ENCODE data around the gene GPC5. TPM values are rescaled to one million over a fixed set of nuclear protein-coding genes. Genes with fewer than 3 reads are reported as not detected.
"Not testable (repeated sequence)": the region's sequence is repeated elsewhere in the genome, so short reads cannot be mapped to it uniquely, and the experiment has no call there.

The GPC5 gene
- polyA plus RNA-seq, 3 donors from 2014 or later, result 0.58 TPM; not detected in 2

DNA sequence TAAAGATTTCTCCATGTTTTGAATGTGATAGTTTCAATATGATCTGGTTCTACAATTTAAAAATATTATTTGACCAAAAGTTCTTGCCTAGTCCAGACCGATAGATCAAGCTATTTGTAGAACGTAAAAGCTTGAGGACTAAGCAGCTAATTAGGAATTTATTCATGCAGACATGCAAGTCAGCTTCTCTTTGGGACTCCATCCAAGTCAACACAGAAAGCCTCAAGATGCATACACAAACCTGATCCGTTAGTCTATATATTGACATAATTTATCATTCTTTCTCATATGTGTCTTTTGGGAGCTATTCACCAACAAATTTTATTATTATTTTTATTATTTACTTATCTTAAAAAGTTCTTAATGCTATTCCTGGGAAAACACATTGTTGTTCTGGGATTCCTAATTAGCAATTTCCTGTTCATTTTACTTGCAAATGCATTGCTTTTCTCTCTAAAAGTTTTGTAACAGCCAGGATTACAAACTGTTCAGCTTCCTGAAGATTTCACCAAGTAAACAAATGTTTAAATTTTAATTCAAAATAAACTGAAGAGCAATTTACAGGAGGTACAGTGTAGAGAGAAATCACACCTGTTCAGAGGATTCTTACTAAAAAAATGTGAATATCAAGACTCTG lies 375.3 kb downstream of the GPC5 start:
- no peak overlapping the region for H3K27ac Mint-ChIP-seq
- no peak overlapping the region for H3K4me3 Mint-ChIP-seq
- no peak for DNase-seq
- H3K36me3 Mint-ChIP-seq, result no peaks in the 10 kb centered on the region
- peaks cover 4 to 29% (median 14%) of the 10 kb centered on the region in 6 donors for H3K9me3 Mint-ChIP-seq
- H3K4me1 Mint-ChIP-seq, result no peaks in the 10 kb centered on the region
- peaks cover 0 to 4% (median 0%) of the 10 kb centered on the region in 3 donors for H3K27me3 Mint-ChIP-seq (ENCODE audit: low read depth in 3 of 3)

DNA sequence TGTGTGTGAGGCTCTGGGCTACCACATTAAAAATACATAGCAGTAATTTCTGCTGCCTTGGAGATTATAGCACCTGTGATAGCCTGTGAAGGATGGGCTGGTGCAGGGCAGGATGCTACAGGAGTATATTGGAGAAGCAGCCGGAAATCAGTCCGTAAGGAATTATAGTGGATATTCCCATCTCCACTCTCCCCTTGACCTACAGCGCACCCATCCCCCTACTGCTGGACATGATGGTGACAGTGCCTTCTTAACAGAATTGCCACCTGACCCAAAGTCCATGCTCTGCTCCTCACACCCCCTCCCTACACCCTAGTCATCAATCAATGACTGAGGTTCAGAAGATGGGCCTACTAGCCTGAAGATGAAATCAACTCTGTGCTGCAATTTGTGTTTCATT lies 376.0 kb downstream of the GPC5 start:
- no peak overlapping the region for H3K4me3 Mint-ChIP-seq
- no peaks in the 10 kb centered on the region for H3K4me1 Mint-ChIP-seq
- no peak for DNase-seq

DNA sequence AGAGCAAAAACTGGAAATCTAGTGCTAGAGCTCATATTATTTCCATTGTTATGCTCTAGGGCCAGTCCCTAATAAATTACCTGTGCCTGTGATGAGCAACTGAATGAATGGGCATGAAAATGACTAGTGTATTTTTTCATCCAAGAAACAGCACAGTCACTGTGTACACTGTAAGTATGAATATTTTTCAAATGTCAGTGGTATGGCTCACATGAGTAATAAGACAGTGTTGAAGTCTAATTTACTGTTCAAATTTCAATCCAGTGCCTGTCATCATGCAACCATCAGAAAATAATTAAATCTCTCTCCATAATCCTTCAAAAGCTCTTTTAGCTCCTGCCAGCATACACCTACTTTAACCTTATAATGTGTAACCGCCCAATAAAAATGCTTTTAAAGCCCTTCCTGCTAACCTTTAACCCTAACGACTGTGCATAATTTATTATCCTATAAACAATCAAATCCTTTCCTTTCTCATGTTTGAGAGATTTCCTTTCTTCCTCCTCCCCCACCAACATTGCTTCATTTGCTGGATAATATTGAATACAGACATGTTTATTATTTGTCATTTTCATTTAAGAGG lies 378.3 kb downstream of the GPC5 start:
- Mint-ChIP-seq H3K4me1 (no peaks in the 10 kb centered on the region), H3K4me3 (no peak overlapping the region), H3K27ac (no peak overlapping the region), H3K27me3 (ENCODE audit: low read depth in 3 of 3) (peaks cover 0 to 4% (median 0%) of the 10 kb centered on the region in 3 donors), H3K9me3 (peaks cover 1 to 22% (median 8%) of the 10 kb centered on the region in 6 donors), H3K36me3 (no peaks in the 10 kb centered on the region)
- no peak for DNase-seq

More for the DNA sequence above, 376.0 kb downstream of the GPC5 start:
- Mint-ChIP-seq H3K27ac (no peak overlapping the region), H3K36me3 (no peaks in the 10 kb centered on the region), H3K27me3 (ENCODE audit: low read depth in 3 of 3) (peaks cover 0 to 4% (median 0%) of the 10 kb centered on the region in 3 donors), H3K9me3 (peaks cover 2 to 28% (median 14%) of the 10 kb centered on the region in 6 donors)

DNA sequence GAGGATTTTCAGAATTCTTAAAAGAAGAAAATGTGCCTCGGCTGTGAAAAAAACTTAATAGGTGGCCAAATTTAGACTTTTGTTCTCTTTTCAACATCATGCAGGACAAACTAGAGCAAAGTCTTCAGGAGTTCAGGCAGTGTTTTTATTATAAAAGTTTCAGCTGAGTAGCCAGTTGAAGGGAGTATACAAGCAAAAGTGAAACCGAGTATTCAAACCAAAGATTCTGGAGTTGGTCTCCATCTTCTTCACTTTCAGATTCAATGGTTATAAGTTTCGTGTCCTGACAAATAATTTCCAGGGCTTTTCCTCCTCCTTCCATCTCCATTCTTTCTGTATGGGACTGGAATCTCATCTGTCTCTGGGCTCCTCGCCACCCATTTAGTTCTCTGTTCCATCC lies 379.7 kb downstream of the GPC5 start:
- no peaks in the 10 kb centered on the region for H3K4me1 Mint-ChIP-seq
- no peak overlapping the region for H3K27ac Mint-ChIP-seq
- no peak overlapping the region for H3K4me3 Mint-ChIP-seq
- peaks cover 0 to 27% (median 11%) of the 10 kb centered on the region in 6 donors for H3K9me3 Mint-ChIP-seq
- DNase-seq, result no peak
- H3K36me3 Mint-ChIP-seq, result no peaks in the 10 kb centered on the region
- H3K27me3 Mint-ChIP-seq (ENCODE audit: low read depth in 3 of 3), result peaks cover 0 to 4% (median 0%) of the 10 kb centered on the region in 3 donors

DNA sequence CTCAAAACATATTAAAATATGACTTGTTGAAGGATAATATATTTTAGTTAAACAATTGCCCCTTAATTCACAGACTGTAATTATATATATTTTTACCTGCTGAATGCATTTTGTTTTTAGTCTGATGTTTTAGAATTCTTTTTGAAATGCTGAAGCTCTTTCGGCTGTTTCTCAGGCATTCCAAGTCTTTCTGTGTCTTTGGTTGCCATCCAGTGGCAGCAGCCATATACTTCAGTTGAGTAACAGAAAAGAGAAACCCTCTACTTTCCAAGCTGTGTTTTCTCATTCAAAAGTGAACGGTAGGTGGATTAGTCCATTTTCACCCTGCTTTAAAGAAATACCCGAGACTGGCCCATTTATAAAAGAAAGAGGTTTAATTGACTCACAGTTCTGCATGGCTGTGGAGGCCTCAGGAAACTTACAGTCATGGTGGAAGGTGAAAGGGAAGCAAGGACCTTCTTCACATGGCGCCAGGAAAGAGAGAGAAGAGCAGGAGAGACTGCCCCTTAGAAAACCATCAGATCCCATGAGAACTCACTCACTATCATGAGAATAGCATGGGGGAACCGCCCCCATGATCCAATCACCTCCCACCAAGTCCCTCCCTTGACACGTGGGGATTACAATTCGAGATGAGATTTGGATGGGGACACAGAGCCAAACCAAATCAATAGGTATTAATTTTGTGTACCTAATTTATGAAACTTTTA lies 383.7 kb downstream of the GPC5 start:
- H3K9me3 Mint-ChIP-seq, result peaks cover 2 to 30% (median 17%) of the 10 kb centered on the region in 6 donors
- not testable (repeated sequence) for H3K27me3 Mint-ChIP-seq (ENCODE audit: low read depth in 3 of 3); H3K36me3 Mint-ChIP-seq; H3K27ac Mint-ChIP-seq; DNase-seq; H3K4me1 Mint-ChIP-seq; H3K4me3 Mint-ChIP-seq

DNA sequence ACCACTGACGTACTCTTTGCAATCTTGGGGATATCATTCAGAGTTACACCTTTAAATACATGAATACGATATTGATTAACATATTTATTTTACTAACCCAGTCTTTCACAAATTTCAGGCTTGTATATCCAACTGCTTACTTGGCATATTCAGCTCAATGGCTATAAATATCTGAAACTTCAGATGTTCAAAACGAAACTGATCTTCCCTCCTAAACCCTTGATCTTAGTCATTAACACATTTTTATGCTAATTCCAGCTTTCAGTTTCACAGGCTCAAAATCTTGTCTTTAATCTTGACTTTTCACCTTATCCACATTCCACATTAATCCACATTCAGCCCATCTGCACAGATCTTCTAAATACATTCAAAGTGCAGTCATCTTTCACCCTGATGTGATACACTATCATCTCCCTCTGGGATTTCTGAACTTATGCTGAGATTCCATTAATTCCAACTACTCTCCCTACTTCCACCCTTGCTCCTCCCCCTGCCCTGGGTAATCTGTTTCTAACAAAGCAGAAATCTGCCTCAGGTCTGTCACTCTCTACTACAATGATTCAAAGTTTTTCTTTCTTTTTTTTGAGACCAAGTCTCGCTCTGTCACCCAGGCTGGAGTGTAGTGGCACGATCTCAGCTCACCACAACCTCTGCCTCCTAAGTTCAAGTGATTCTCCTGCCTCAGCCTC lies 387.2 kb downstream of the GPC5 start:
- Mint-ChIP-seq H3K27me3 (ENCODE audit: low read depth in 3 of 3) (peaks cover 0 to 1% (median 0%) of the 10 kb centered on the region in 3 donors), H3K4me1 (no peaks in the 10 kb centered on the region), H3K36me3 (no peaks in the 10 kb centered on the region), H3K9me3 (peaks cover 6 to 28% (median 12%) of the 10 kb centered on the region in 6 donors), H3K27ac (no peak overlapping the region), H3K4me3 (no peak overlapping the region)
- no peak for DNase-seq

DNA sequence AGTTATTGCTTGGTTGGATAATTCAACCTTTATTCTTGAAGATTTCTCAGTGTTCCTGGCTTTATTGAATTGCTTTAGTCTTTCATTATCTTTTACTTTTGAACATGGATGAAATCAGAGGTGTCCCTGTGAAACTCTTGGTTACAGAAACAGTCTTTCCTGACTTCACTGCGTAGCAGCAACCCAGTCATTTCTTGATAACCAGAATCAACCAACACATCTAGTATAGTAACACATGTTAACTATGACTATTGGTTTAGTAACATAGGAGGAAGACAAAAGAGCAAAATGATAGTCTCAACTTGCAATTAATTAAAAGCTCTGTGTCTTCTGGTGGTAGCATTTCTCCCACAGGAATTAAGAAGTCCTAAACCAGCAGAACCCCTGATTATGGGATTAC lies 393.6 kb downstream of the GPC5 start:
- no peak for DNase-seq
- Mint-ChIP-seq H3K4me3 (no peak overlapping the region), H3K27ac (no peak overlapping the region), H3K9me3 (peaks cover 4 to 24% (median 11%) of the 10 kb centered on the region in 6 donors), H3K4me1 (no peaks in the 10 kb centered on the region), H3K36me3 (no peaks in the 10 kb centered on the region), H3K27me3 (ENCODE audit: low read depth in 3 of 3) (peaks cover 0 to 3% (median 0%) of the 10 kb centered on the region in 3 donors)

DNA sequence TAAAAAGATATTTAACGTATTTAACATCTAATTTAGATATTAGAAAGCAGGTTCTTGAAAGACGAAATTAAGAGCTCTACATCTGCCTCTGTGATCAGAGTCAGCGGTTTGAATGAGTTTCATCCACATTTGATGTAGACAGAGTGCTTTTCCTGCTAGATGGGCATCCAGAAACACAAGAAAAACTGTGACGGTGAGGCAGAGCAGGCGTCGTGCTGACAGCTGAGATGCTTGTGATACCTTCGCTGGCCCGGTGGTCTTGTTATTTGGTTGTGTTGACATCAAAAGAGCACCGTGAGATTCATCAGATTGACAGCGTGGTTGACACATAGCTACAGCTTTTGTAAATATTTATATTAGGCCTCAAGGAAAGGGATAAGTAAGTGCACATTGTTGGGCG lies 399.1 kb downstream of the GPC5 start:
- peaks cover 0 to 4% (median 3%) of the 10 kb centered on the region in 3 donors for H3K27me3 Mint-ChIP-seq (ENCODE audit: low read depth in 3 of 3)
- peaks cover 0 to 43% (median 15%) of the 10 kb centered on the region in 6 donors for H3K9me3 Mint-ChIP-seq
- no peaks in the 10 kb centered on the region for H3K4me1 Mint-ChIP-seq
- no peak overlapping the region for H3K27ac Mint-ChIP-seq
- no peak for DNase-seq
- H3K4me3 Mint-ChIP-seq, result no peak overlapping the region
- H3K36me3 Mint-ChIP-seq, result no peaks in the 10 kb centered on the region

DNA sequence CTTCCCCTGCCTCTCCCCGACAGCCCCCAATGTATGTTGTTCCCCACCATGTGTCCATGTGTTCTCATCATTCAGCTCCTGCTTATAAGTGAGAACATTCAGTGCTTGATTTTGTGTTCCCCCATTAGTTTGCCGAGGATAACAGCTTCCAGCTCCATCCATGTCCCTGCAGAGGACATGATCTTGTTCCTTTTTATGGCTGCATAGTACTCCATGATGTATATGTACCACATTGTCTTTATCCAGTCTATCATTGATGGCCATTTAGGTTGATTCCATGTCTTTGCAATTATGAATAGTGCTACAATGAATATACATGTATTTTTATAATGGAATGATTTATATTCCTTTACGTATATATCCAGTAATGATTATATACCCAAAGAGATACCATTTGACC lies 399.9 kb downstream of the GPC5 start:
- peaks cover 0 to 43% (median 15%) of the 10 kb centered on the region in 6 donors for H3K9me3 Mint-ChIP-seq
- H3K27ac Mint-ChIP-seq; H3K4me3 Mint-ChIP-seq; DNase-seq; H3K27me3 Mint-ChIP-seq (ENCODE audit: low read depth in 3 of 3); H3K36me3 Mint-ChIP-seq; H3K4me1 Mint-ChIP-seq: not testable (repeated sequence)

DNA sequence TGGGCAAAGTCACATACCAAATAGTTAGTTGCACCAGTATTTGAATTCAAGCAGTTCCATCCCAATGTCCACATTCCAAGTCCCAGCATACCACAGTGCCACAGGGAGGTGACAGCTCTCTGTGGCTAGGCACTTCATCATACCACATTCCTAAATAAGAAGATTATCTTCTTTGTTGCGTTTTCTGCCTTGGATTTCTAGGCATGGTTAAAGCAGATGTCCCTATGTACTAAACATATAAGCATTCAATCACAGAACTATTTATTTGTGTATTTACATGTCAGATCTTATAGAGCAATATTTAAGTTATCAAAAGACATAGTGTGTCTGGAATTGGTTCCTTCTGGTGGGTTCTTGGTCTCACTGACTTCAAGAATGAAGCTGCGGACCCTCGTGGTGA lies 403.4 kb downstream of the GPC5 start:
- H3K36me3 Mint-ChIP-seq; H3K27me3 Mint-ChIP-seq (ENCODE audit: low read depth in 3 of 3); H3K27ac Mint-ChIP-seq; H3K4me1 Mint-ChIP-seq; DNase-seq; H3K4me3 Mint-ChIP-seq: not testable (repeated sequence)
- H3K9me3 Mint-ChIP-seq, result peaks cover 4 to 39% (median 12%) of the 10 kb centered on the region in 6 donors

DNA sequence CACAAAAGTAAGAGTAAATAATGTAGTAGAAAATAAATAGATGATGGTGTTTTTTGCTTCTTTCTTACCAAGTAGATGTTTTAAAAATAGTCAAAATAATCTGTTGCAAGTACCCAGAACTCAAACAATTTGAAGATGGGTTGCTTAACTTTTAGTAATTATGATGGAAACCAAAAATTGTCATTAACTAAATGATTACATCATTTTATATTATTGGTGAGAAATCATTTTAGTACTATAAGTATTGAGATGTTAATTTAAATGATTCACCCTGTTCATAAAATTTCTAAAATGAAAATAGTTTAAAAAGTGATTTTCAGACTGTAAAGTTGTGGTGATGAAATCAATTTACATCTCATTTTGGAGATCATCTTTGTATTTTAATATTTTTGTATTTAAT lies 404.5 kb downstream of the GPC5 start:
- H3K36me3 Mint-ChIP-seq, result no peaks in the 10 kb centered on the region
- H3K27ac Mint-ChIP-seq, result no peak overlapping the region
- peaks cover 4 to 38% (median 10%) of the 10 kb centered on the region in 6 donors for H3K9me3 Mint-ChIP-seq
- DNase-seq, result no peak
- H3K27me3 Mint-ChIP-seq (ENCODE audit: low read depth in 3 of 3), result peaks cover 0 to 6% (median 1%) of the 10 kb centered on the region in 3 donors
- no peak overlapping the region for H3K4me3 Mint-ChIP-seq
- H3K4me1 Mint-ChIP-seq, result no peaks in the 10 kb centered on the region

DNA sequence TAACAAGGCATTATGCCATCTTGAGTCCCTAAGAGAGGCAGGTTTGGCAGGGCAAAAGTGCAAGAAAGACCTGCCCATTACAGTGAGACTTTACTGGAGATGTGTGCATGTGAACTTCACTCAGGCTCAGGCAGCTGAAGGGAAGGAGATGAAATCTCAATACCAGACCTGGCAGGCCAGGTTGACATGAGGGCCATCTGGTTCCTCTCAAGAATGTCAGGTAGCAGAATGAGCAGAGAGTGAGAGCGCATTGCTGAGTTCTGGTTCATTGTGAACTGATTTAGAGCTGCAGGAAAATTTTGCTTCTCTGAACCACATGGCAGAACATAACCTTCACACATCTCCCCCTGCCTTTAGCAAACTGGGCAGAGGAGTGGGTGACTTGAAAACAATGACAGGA lies 406.3 kb downstream of the GPC5 start:
- Mint-ChIP-seq H3K36me3 (no peaks in the 10 kb centered on the region), H3K27me3 (ENCODE audit: low read depth in 3 of 3) (peaks cover 0 to 9% (median 1%) of the 10 kb centered on the region in 3 donors)

DNA sequence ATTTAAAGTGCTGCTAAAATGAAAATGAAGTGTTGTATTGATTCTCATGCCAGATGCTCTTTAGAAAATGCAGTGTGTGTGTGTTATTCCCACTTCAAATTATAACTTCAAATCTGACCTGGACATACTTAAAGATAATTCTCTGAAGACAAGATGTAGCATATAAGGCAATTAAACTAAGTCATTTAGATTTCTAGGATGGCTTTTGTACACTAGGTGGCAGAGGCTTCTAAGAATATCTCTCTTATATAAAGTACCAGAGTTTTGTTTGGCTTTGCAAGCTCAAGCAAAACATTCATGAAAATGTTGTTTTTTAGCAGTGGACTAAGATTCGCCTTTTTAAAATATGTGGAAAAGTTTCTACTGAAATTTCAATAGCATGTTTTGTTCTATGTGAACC lies 407.2 kb downstream of the GPC5 start:
- Mint-ChIP-seq H3K27me3 (ENCODE audit: low read depth in 3 of 3) (peaks cover 0 to 9% (median 1%) of the 10 kb centered on the region in 3 donors), H3K27ac (no peak overlapping the region), H3K4me1 (no peaks in the 10 kb centered on the region), H3K9me3 (peaks cover 3 to 34% (median 8%) of the 10 kb centered on the region in 6 donors), H3K4me3 (no peak overlapping the region), H3K36me3 (no peaks in the 10 kb centered on the region)
- DNase-seq, result no peak

More for the DNA sequence above, 406.3 kb downstream of the GPC5 start:
- no peak for DNase-seq
- H3K27ac Mint-ChIP-seq, result no peak overlapping the region
- no peak overlapping the region for H3K4me3 Mint-ChIP-seq
- no peaks in the 10 kb centered on the region for H3K4me1 Mint-ChIP-seq
- peaks cover 3 to 38% (median 8%) of the 10 kb centered on the region in 6 donors for H3K9me3 Mint-ChIP-seq

DNA sequence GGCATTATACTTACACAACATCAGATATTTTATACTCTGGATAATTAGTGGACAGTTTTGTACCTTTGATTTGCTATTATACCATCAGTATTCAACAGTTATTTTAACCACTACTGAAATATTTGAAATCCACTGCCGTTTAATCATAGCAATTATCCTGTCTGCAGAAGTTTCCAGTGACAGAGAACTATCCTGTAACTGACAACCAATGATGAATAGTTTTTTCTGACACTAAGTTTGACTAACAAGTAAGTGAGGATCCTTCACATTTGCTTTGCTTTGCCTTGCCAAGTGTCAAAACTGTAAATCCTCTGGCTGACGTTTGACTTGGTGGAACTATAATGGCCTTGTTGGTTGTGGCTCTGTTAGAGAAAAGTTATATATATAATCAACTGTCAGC lies 410.7 kb downstream of the GPC5 start:
- Mint-ChIP-seq H3K4me3 (no peak overlapping the region), H3K9me3 (peaks cover 0 to 30% (median 6%) of the 10 kb centered on the region in 6 donors), H3K27me3 (ENCODE audit: low read depth in 3 of 3) (peaks cover 0 to 6% (median 1%) of the 10 kb centered on the region in 3 donors), H3K4me1 (no peaks in the 10 kb centered on the region), H3K36me3 (no peaks in the 10 kb centered on the region), H3K27ac (no peak overlapping the region)
- DNase-seq, result no peak

Data from immature natural killer cell (primary cell).